ENCODE data around the gene KCNQ1. TPM values are rescaled to one million over a fixed set of nuclear protein-coding genes. Genes with fewer than 3 reads are reported as not detected.

Gene KCNQ1
- total and polyA plus RNA-seq, 2 experiments from 2014 or later = 0.45 to 0.87 TPM

GRCh38 chr11:2869561-2870427, 425.0 kb downstream of the KCNQ1 start:
- Mint-ChIP-seq H3K27me3 (ENCODE audit: insufficient read depth, low read depth, poor library complexity) (peaks cover 67% of the 10 kb centered on the region), H3K27ac (no peak overlapping the region), H3K4me1 (peaks cover 37% of the 10 kb centered on the region), H3K4me3 (peak overlapping the region; percentile 12; the same call in 1 of the 3 replicates), H3K9me3 (peaks cover 16% of the 10 kb centered on the region), H3K36me3 (ENCODE audit: low read depth) (peaks cover 7% of the 10 kb centered on the region; the same call in 1 of the 3 replicates)
- TF ChIP-seq EZH2 (IDR thresholded peaks at IDR 0.05; ENCODE audit: low read depth, unreplicated experiment) = peak; percentile 24
- TF ChIP-seq JUNB (IDR thresholded peaks at IDR 0.05; ENCODE audit: unreplicated experiment) = no peak
- TF ChIP-seq, protein P1, sequence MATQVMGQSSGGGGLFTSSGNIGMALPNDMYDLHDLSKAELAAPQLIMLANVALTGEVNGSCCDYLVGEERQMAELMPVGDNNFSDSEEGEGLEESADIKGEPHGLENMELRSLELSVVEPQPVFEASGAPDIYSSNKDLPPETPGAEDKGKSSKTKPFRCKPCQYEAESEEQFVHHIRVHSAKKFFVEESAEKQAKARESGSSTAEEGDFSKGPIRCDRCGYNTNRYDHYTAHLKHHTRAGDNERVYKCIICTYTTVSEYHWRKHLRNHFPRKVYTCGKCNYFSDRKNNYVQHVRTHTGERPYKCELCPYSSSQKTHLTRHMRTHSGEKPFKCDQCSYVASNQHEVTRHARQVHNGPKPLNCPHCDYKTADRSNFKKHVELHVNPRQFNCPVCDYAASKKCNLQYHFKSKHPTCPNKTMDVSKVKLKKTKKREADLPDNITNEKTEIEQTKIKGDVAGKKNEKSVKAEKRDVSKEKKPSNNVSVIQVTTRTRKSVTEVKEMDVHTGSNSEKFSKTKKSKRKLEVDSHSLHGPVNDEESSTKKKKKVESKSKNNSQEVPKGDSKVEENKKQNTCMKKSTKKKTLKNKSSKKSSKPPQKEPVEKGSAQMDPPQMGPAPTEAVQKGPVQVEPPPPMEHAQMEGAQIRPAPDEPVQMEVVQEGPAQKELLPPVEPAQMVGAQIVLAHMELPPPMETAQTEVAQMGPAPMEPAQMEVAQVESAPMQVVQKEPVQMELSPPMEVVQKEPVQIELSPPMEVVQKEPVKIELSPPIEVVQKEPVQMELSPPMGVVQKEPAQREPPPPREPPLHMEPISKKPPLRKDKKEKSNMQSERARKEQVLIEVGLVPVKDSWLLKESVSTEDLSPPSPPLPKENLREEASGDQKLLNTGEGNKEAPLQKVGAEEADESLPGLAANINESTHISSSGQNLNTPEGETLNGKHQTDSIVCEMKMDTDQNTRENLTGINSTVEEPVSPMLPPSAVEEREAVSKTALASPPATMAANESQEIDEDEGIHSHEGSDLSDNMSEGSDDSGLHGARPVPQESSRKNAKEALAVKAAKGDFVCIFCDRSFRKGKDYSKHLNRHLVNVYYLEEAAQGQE (IDR thresholded peaks at IDR 0.05; ENCODE audit: unreplicated experiment) = no peak
- Histone ChIP-seq H3F3A (replicated peaks; ENCODE audit: low read depth) (peaks cover 19% of the 10 kb centered on the region; the same call in 1 of the 2 replicates), H4K20me1 (replicated peaks; ENCODE audit: insufficient read depth) (no peaks in the 10 kb centered on the region), H3K4me1 (ENCODE audit: insufficient read depth) (peaks cover 33% of the 10 kb centered on the region), H3K9me2 (ENCODE audit: insufficient read depth) (no peaks in the 10 kb centered on the region), H2AFZ (no peak overlapping the region; the same call in 1 of the 2 replicates), H3K4me3 (peak overlapping the region; percentile 44; the same call in 1 of the 2 replicates), H3K36me3 (ENCODE audit: insufficient read depth) (no peaks in the 10 kb centered on the region), H3K4me2 (peak overlapping the region; percentile 78), H3K79me2 (replicated peaks; ENCODE audit: insufficient read depth) (no peaks in the 10 kb centered on the region), H3K27me3 (ENCODE audit: insufficient read depth) (peaks cover 81% of the 10 kb centered on the region), H3K27ac (ENCODE audit: low read depth) (no peak overlapping the region)
- peak; percentile 48 for ATAC-seq
- DNase-seq (ENCODE audit: low spot score) = peak; percentile 69

- peaks cover 65% of the 10 kb centered on the region for H3K27me3 Mint-ChIP-seq (ENCODE audit: insufficient read depth, low read depth, poor library complexity)
- Histone ChIP-seq H3K27me3 (ENCODE audit: insufficient read depth) (peaks cover 80% of the 10 kb centered on the region), H3K9me2 (ENCODE audit: insufficient read depth) (no peaks in the 10 kb centered on the region), H4K20me1 (replicated peaks; ENCODE audit: insufficient read depth) (no peaks in the 10 kb centered on the region), H3K4me1 (ENCODE audit: insufficient read depth) (peaks cover 33% of the 10 kb centered on the region), H3K79me2 (replicated peaks; ENCODE audit: insufficient read depth) (no peaks in the 10 kb centered on the region), H3K36me3 (ENCODE audit: insufficient read depth) (no peaks in the 10 kb centered on the region), H3K4me3 (peak overlapping the region; percentile 44; the same call in 1 of the 2 replicates), H3K4me2 (peak overlapping the region; percentile 78), H2AFZ (peak overlapping the region; percentile 47; the same call in 1 of the 2 replicates), H3K27ac (ENCODE audit: low read depth) (no peak overlapping the region), H3F3A (replicated peaks; ENCODE audit: low read depth) (peaks cover 19% of the 10 kb centered on the region; the same call in 1 of the 2 replicates)
- H3K36me3 Mint-ChIP-seq (ENCODE audit: low read depth) = peaks cover 9% of the 10 kb centered on the region; the same call in 1 of the 3 replicates
- peaks cover 34% of the 10 kb centered on the region for H3K4me1 Mint-ChIP-seq
- peak; percentile 37 for DNase-seq (ENCODE audit: low spot score)
- peaks cover 21% of the 10 kb centered on the region for H3K9me3 Mint-ChIP-seq
- H3K4me3 Mint-ChIP-seq = peak overlapping the region; percentile 12; the same call in 1 of the 3 replicates
- no peak overlapping the region for H3K27ac Mint-ChIP-seq
- TF ChIP-seq CTCF (conservative IDR thresholded peaks at IDR 0.05; ENCODE audit: low read depth in 2 of 2) (peak; percentile 32 to 38; a peak in 3 of 4 replicates), EZH2phosphoT487 (IDR thresholded peaks at IDR 0.05; ENCODE audit: unreplicated experiment) (no peak)
- ATAC-seq = peak; percentile 14
These were observed 425.7 kb downstream of the KCNQ1 start for GRCh38 chr11:2870460-2870859.

Data from GM23338 (cell line).